HEK293 (cell line): Measurements from ENCODE around the gene KIAA1191.

ENCODE experiments used
- SALL2 ChIP-seq: fragments of 450-650 bp; formaldehyde crosslinking; IDR thresholded peaks from 2 replicates; pipeline ENCODE4 v1.5.0; 2017; ENCODE audit warnings: missing biosample characterization, mild to moderate bottlenecking, missing genetic modification characterization, borderline replicate concordance
- SP2 ChIP-seq: fragments of 450-650 bp; formaldehyde crosslinking; IDR thresholded peaks from 2 replicates; pipeline ENCODE4 v1.5.1; 2016; ENCODE audit warnings: missing biosample characterization, missing genetic modification characterization
- ZNF114 ChIP-seq: fragments of 450-650 bp; formaldehyde crosslinking; IDR thresholded peaks from 2 replicates; pipeline ENCODE4 v1.5.0; 2017; ENCODE audit warnings: missing biosample characterization, missing genetic modification characterization
- ZNF157 ChIP-seq: fragments of 450-650 bp; formaldehyde crosslinking; IDR thresholded peaks from 2 replicates; pipeline ENCODE4 v1.5.1; 2016; ENCODE audit warnings: missing biosample characterization, missing genetic modification characterization
- ZNF221 ChIP-seq: fragments of 450-650 bp; formaldehyde crosslinking; IDR thresholded peaks from 2 replicates; pipeline ENCODE4 v1.5.1; 2017; ENCODE audit warnings: missing biosample characterization, missing genetic modification characterization, borderline replicate concordance
- ZNF266 ChIP-seq: fragments of 450-650 bp; formaldehyde crosslinking; IDR thresholded peaks from 2 replicates; pipeline ENCODE4 v1.5.1; 2016; ENCODE audit warnings: missing biosample characterization, missing genetic modification characterization, low read depth
- ZNF391 ChIP-seq: fragments of 450-650 bp; formaldehyde crosslinking; IDR thresholded peaks from 2 replicates; pipeline ENCODE4 v1.5.1; 2016; ENCODE audit warnings: low read depth, missing biosample characterization, missing genetic modification characterization, borderline replicate concordance
- ZNF394 ChIP-seq: fragments of 450-650 bp; formaldehyde crosslinking; IDR thresholded peaks from 2 replicates; pipeline ENCODE4 v1.5.1; 2016; ENCODE audit warnings: missing biosample characterization, missing genetic modification characterization, mild to moderate bottlenecking, moderate library complexity, borderline replicate concordance
- ZNF555 ChIP-seq: fragments of 450-650 bp; formaldehyde crosslinking; conservative IDR thresholded peaks from 2 replicates; pipeline ENCODE4 v1.5.1; 2017; ENCODE audit warnings: missing biosample characterization, mild to moderate bottlenecking, missing genetic modification characterization, inconsistent platforms
- ZNF585B ChIP-seq: fragments of 450-650 bp; formaldehyde crosslinking; IDR thresholded peaks from 2 replicates; pipeline ENCODE4 v1.5.1; 2016; ENCODE audit warnings: missing biosample characterization, missing genetic modification characterization
- ZNF596 ChIP-seq: fragments of 450-650 bp; IDR thresholded peaks from 2 replicates; pipeline ENCODE4 v1.5.0; 2018; ENCODE audit warnings: missing biosample characterization, mild to moderate bottlenecking, missing genetic modification characterization, moderate library complexity
- ZNF701 ChIP-seq: fragments of 450-650 bp; formaldehyde crosslinking; IDR thresholded peaks from 2 replicates; pipeline ENCODE4 v1.5.1; 2016; ENCODE audit warnings: missing biosample characterization, missing genetic modification characterization
- ZNF76 ChIP-seq: fragments of 450-650 bp; formaldehyde crosslinking; IDR thresholded peaks from 2 replicates; pipeline ENCODE4; 2016; ENCODE audit warnings: low read depth, missing biosample characterization, missing genetic modification characterization, borderline replicate concordance
- ZNF792 ChIP-seq: fragments of 450-650 bp; formaldehyde crosslinking; IDR thresholded peaks from 2 replicates; pipeline ENCODE4 v1.5.1; 2016; ENCODE audit warnings: missing biosample characterization, missing genetic modification characterization
- ZSCAN30 ChIP-seq: fragments of 450-650 bp; IDR thresholded peaks from 2 replicates; pipeline ENCODE4 v1.5.1; 2018; ENCODE audit warnings: missing biosample characterization, mild to moderate bottlenecking, missing genetic modification characterization, moderate library complexity
- TF ChIP-seq, protein P1 (sequence below): fragments of 450-650 bp; formaldehyde crosslinking; IDR thresholded peaks from 2 replicates; pipeline ENCODE4 v1.5.1; 2016; ENCODE audit warnings: missing biosample characterization, missing genetic modification characterization
- TF ChIP-seq, protein P2 (sequence below): fragments of 450-650 bp; formaldehyde crosslinking; IDR thresholded peaks from 2 replicates; pipeline ENCODE4 v1.5.1; 2016; ENCODE audit warnings: missing biosample characterization, missing genetic modification characterization, borderline replicate concordance
- TF ChIP-seq, protein P3 (sequence below): fragments of 450-650 bp; formaldehyde crosslinking; IDR thresholded peaks from 2 replicates; pipeline ENCODE4 v1.5.0; 2017; ENCODE audit warnings: missing biosample characterization, missing genetic modification characterization, borderline replicate concordance

The KIAA1191 gene

DNA sequence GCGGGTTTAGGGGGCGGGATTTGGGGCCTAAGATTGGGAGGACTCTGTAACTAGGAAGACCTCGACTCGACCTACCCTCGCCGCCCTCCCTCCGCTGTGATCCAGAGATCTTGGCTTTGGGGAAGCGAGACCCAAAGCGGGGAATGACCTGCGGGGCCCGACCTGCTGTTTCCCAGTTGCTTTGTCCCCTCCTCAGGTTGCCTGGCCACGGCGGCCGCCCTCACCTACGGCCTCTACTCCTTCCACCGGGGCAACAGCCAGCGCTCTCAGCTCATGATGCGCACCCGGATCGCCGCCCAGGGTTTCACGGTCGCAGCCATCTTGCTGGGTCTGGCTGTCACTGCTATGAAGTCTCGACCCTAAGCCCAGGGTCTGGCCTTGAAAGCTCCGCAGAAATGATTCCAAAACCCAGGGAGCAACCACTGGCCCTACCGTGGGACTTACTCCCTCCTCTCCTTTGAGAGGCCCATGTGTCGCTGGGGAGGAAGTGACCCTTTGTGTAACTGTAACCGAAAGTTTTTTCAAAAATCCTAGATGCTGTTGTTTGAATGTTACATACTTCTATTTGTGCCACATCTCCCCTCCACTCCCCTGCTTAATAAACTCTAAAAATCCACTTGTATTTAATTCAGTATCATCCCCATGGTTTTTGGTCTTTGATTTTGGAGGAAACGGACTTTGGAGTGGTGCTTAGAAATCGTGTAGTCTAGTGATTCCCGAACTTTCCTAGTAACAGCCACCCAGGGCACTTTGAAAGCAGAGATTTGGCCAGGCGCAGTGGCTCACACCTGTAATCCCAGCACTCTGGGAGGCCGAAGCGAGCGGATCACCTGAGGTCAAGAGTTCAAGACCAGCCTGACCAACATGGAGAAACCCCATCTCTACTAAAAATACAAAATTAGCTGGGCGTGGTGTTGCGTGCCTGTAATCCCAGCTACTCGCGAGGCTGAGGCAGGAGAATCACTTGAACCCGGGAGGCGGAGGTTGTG lies 27.9 kb upstream of the KIAA1191 start (continued):
- TF ChIP-seq ZNF555 (tag by site-specific recombination) (no peak), ZNF266 (tag by site-specific recombination) (no peak), ZNF585B (tag by site-specific recombination) (no peak), ZNF76 (tag by site-specific recombination) (no peak), ZSCAN30 (tag by site-specific recombination) (0 out of 2 replicates have a peak, but pooled peaks have one; percentile 48), ZNF114 (no peak), ZNF221 (tag by site-specific recombination) (no peak), SP2 (no peak), ZNF792 (no peak), ZNF394 (tag by site-specific recombination) (no peak), ZNF157 (tag by site-specific recombination) (no peak), ZNF701 (tag by site-specific recombination) (no peak), ZNF391 (tag by site-specific recombination) (no peak), ZNF596 (tag by site-specific recombination) (no peak), SALL2 (no peak)
- TF ChIP-seq, protein P1, sequence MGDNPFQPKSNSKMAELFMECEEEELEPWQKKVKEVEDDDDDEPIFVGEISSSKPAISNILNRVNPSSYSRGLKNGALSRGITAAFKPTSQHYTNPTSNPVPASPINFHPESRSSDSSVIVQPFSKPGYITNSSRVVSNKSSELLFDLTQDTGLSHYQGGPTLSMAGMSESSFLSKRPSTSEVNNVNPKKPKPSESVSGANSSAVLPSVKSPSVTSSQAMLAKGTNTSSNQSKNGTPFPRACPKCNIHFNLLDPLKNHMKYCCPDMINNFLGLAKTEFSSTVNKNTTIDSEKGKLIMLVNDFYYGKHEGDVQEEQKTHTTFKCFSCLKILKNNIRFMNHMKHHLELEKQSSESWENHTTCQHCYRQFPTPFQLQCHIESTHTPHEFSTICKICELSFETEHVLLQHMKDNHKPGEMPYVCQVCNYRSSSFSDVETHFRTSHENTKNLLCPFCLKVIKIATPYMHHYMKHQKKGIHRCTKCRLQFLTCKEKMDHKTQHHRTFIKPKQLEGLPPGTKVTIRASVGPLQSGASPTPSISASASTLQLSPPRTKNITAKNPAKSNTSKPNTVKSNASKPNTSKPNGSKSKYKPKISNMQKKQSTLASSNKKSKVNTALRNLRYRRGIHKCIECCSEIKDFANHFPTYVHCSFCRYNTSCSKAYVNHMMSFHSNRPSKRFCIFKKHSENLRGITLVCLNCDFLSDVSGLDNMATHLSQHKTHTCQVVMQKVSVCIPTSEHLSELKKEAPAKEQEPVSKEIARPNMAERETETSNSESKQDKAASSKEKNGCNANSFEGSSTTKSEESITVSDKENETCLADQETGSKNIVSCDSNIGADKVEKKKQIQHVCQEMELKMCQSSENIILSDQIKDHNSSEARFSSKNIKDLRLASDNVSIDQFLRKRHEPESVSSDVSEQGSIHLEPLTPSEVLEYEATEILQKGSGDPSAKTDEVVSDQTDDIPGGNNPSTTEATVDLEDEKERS (tag by site-specific recombination): no peak
- TF ChIP-seq, protein P2, sequence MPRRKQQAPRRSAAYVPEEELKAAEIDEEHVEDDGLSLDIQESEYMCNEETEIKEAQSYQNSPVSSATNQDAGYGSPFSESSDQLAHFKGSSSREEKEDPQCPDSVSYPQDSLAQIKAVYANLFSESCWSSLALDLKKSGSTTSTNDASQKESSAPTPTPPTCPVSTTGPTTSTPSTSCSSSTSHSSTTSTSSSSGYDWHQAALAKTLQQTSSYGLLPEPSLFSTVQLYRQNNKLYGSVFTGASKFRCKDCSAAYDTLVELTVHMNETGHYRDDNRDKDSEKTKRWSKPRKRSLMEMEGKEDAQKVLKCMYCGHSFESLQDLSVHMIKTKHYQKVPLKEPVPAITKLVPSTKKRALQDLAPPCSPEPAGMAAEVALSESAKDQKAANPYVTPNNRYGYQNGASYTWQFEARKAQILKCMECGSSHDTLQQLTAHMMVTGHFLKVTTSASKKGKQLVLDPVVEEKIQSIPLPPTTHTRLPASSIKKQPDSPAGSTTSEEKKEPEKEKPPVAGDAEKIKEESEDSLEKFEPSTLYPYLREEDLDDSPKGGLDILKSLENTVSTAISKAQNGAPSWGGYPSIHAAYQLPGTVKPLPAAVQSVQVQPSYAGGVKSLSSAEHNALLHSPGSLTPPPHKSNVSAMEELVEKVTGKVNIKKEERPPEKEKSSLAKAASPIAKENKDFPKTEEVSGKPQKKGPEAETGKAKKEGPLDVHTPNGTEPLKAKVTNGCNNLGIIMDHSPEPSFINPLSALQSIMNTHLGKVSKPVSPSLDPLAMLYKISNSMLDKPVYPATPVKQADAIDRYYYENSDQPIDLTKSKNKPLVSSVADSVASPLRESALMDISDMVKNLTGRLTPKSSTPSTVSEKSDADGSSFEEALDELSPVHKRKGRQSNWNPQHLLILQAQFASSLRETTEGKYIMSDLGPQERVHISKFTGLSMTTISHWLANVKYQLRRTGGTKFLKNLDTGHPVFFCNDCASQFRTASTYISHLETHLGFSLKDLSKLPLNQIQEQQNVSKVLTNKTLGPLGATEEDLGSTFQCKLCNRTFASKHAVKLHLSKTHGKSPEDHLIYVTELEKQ (tag by site-specific recombination): no peak
- TF ChIP-seq, protein P3, sequence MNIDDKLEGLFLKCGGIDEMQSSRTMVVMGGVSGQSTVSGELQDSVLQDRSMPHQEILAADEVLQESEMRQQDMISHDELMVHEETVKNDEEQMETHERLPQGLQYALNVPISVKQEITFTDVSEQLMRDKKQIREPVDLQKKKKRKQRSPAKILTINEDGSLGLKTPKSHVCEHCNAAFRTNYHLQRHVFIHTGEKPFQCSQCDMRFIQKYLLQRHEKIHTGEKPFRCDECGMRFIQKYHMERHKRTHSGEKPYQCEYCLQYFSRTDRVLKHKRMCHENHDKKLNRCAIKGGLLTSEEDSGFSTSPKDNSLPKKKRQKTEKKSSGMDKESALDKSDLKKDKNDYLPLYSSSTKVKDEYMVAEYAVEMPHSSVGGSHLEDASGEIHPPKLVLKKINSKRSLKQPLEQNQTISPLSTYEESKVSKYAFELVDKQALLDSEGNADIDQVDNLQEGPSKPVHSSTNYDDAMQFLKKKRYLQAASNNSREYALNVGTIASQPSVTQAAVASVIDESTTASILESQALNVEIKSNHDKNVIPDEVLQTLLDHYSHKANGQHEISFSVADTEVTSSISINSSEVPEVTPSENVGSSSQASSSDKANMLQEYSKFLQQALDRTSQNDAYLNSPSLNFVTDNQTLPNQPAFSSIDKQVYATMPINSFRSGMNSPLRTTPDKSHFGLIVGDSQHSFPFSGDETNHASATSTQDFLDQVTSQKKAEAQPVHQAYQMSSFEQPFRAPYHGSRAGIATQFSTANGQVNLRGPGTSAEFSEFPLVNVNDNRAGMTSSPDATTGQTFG (tag by site-specific recombination): no peak
